Measurements from ENCODE around the gene LRRC8D.
A peak's percentile ranks its signal among the peaks of the same experiment; 100 is the strongest.

LRRC8D gene

GRCh38 chr1:89939059-89939570 lies 118.3 kb downstream of the LRRC8D start:
- H3K4me3 ChIP-seq (ENCODE audit: low read depth, low read length) = no peak overlapping the region
- no peak for TF ChIP-seq CTCF (IDR thresholded peaks at IDR 0.05; ENCODE audit: insufficient read depth, low read depth, low read length, missing control alignments)
- no peak for DNase-seq (ENCODE audit: low read depth)

GRCh38 chr1:89939693-89940438 lies 119.0 kb downstream of the LRRC8D start:
- no peak overlapping the region for H3K4me3 ChIP-seq (ENCODE audit: low read depth, low read length)
- no peak for TF ChIP-seq CTCF (IDR thresholded peaks at IDR 0.05; ENCODE audit: insufficient read depth, low read depth, low read length, missing control alignments)
- no peak for DNase-seq (ENCODE audit: low read depth)

- no peak for TF ChIP-seq CTCF (IDR thresholded peaks at IDR 0.05; ENCODE audit: insufficient read depth, low read depth, low read length, missing control alignments)
- H3K4me3 ChIP-seq (ENCODE audit: low read depth, low read length) = no peak overlapping the region
- DNase-seq (ENCODE audit: low read depth) = peak; percentile 60
These were observed 120.4 kb downstream of the LRRC8D start for GRCh38 chr1:89941110-89941766.

- no peak for DNase-seq (ENCODE audit: low read depth)
- TF ChIP-seq CTCF (IDR thresholded peaks at IDR 0.05; ENCODE audit: insufficient read depth, low read depth, low read length, missing control alignments) = no peak
- H3K4me3 ChIP-seq (ENCODE audit: low read depth, low read length) = no peak overlapping the region
These were observed 121.2 kb downstream of the LRRC8D start for GRCh38 chr1:89942014-89942413.

GRCh38 chr1:89942825-89943658 lies 122.2 kb downstream of the LRRC8D start:
- no peak for TF ChIP-seq CTCF (IDR thresholded peaks at IDR 0.05; ENCODE audit: insufficient read depth, low read depth, low read length, missing control alignments)
- H3K4me3 ChIP-seq (ENCODE audit: low read depth, low read length) = no peak overlapping the region
- no peak for DNase-seq (ENCODE audit: low read depth)

- TF ChIP-seq CTCF (IDR thresholded peaks at IDR 0.05; ENCODE audit: insufficient read depth, low read depth, low read length, missing control alignments) = no peak
- no peak overlapping the region for H3K4me3 ChIP-seq (ENCODE audit: low read depth, low read length)
- no peak for DNase-seq (ENCODE audit: low read depth)
These were observed 123.3 kb downstream of the LRRC8D start for GRCh38 chr1:89943846-89944781.
